HCT116 (cell line): Measurements from ENCODE around the gene SLC22A2. TPM values are rescaled to one million over a fixed set of nuclear protein-coding genes. Genes with fewer than 3 reads are reported as not detected.

Source experiments
- ATAC-seq: fragments of 200-7000 bp; cut with Tn5 transposase; 2 replicates; pipeline ENCODE4 v1.9.1; 2020; ENCODE audit warnings: mild to moderate bottlenecking, moderate library complexity
- BruUV-seq: library from RNA; stranded (reverse); fragments of 400-500 nt; replicated peaks from 2 replicates; lab custom pipeline; 2021; lab: Mats Ljungman, UMichigan
- CTCF ChIA-PET: fragments of 300-600 bp; sonication (Branson Sonifier 250); formaldehyde crosslinking; loops from one replicate; lab custom pipeline; 2021; ENCODE audit warnings: antibody characterized with exemption; lab: Charles Lee
- POLR2A ChIA-PET: fragments of 300-600, 350-600 bp; sonication (Branson Sonifier 250); formaldehyde crosslinking; loops from one replicate; lab custom pipeline; 2021; ENCODE audit warnings: antibody characterized with exemption; lab: Charles Lee
- RAD21 ChIA-PET, 2 experiments: fragments of 300-600 bp; sonication (Branson Sonifier 250); formaldehyde crosslinking; loops; one replicate each; lab custom pipeline; 2023; ENCODE audit warnings: low total read pairs in 2 of 2; ENCODE audit not compliant: uncharacterized antibody in 2 of 2, unreplicated experiment in 2 of 2, low non-redundant PET in 1 of 2; lab: Charles Lee
- DNase-seq: peaks from one replicate; pipeline ENCODE4 v3.0.0-alpha.2; 2010; ENCODE audit warnings: low read depth, low spot score
- H2AFZ ChIP-seq: fragments of 200-600 bp; shearing (Covaris generic), sonication (generic); 2 replicates; pipeline ENCODE4 v1.6.1; 2017; ENCODE audit warnings: low read depth, mixed run types, mixed read lengths, antibody characterized with exemption, low read length; ENCODE audit not compliant: poor library complexity, severe bottlenecking
- H3K27ac ChIP-seq: 2 replicates; pipeline ENCODE4 v1.5.1; 2012; ENCODE audit warnings: low read depth, low read length
- H3K27me3 ChIP-seq: fragments of 200-600 bp; sonication (generic); 2 replicates; pipeline ENCODE4 v1.6.1; 2016; ENCODE audit warnings: mixed run types, low read length, mixed read lengths; ENCODE audit not compliant: insufficient read depth
- H3K36me3 ChIP-seq, 2 experiments: fragments of 200-500 bp in 1 of 2; fragments of 200-600 bp in 1 of 2; sonication (Bioruptor generic) in 1 of 2; sonication (generic) in 1 of 2; 2 replicates each; pipeline versions ENCODE4 v1.5.1 to v1.6.1; 2014 to 2016; ENCODE audit warnings: low read length in 2 of 2, inconsistent platforms in 1 of 2, mixed read lengths in 1 of 2, mixed run types in 1 of 2; ENCODE audit not compliant: insufficient read depth in 2 of 2, control insufficient read depth in 1 of 2
- H3K4me1 ChIP-seq, 2 experiments: fragments of 200-600 bp in 1 of 2; sonication (generic) in 1 of 2; 2 replicates each; pipeline versions ENCODE4 v1.5.1 to v1.6.1; 2012 to 2017; ENCODE audit warnings: low read length in 2 of 2, inconsistent platforms in 1 of 2, mild to moderate bottlenecking in 1 of 2, mixed read lengths in 1 of 2, mixed run types in 1 of 2, moderate library complexity in 1 of 2; ENCODE audit not compliant: insufficient read depth in 2 of 2, control insufficient read depth in 1 of 2
- H3K4me2 ChIP-seq: fragments of 200-600 bp; sonication (generic); 2 replicates; pipeline ENCODE4 v1.6.1; 2017; ENCODE audit warnings: mixed run types, low read length, mixed read lengths
- H3K4me3 ChIP-seq, 2 experiments: fragments of 200-600 bp in 1 of 2; sonication (generic) in 1 of 2; replicated peaks in 1 of 2; 2 replicates each; pipeline ENCODE4 v1.5.1; 2011 to 2016; ENCODE audit warnings: low read length in 2 of 2, control low read depth in 1 of 2, low read depth in 1 of 2, mild to moderate bottlenecking in 1 of 2, mixed read lengths in 1 of 2, mixed run types in 1 of 2
- H3K79me2 ChIP-seq: fragments of 200-600 bp; sonication (generic); 2 replicates; pipeline ENCODE4 v1.6.1; 2017; ENCODE audit warnings: mild to moderate bottlenecking, mixed run types, low read length, moderate library complexity, mixed read lengths; ENCODE audit not compliant: insufficient read depth
- H3K9ac ChIP-seq: fragments of 200-600 bp; sonication (generic); 2 replicates; pipeline ENCODE4 v1.6.1; 2016; ENCODE audit warnings: low read length, mixed read lengths
- H3K9me2 ChIP-seq: fragments of 200-600 bp; sonication (generic), shearing (Covaris generic); 2 replicates; pipeline ENCODE4 v1.6.1; 2017; ENCODE audit warnings: mixed run types, mild to moderate bottlenecking, moderate library complexity; ENCODE audit not compliant: insufficient read depth
- H3K9me3 ChIP-seq, 2 experiments: fragments of 200-500 bp in 1 of 2; fragments of 200-600 bp in 1 of 2; sonication (Bioruptor generic) in 1 of 2; sonication (generic) in 1 of 2; 2 replicates each; pipeline ENCODE4 v1.6.1; 2014 to 2017; ENCODE audit warnings: low read length in 2 of 2, mixed read lengths in 2 of 2, inconsistent platforms in 1 of 2, low read depth in 1 of 2, mild to moderate bottlenecking in 1 of 2, mixed run types in 1 of 2, moderate library complexity in 1 of 2; ENCODE audit not compliant: control insufficient read depth in 1 of 2, insufficient read depth in 1 of 2
- H4K20me1 ChIP-seq: fragments of 200-600 bp; sonication (generic), shearing (Covaris generic); 2 replicates; pipeline ENCODE4 v1.6.1; 2017; ENCODE audit warnings: mixed run types, mild to moderate bottlenecking, moderate library complexity; ENCODE audit not compliant: insufficient read depth
- CBX3 ChIP-seq: IDR thresholded peaks from 2 replicates; pipeline ENCODE4 v1.6.1; 2012; ENCODE audit warnings: low read depth
- CEBPB ChIP-seq: IDR thresholded peaks from 2 replicates; pipeline ENCODE4 v1.6.1; 2012; ENCODE audit warnings: low read depth
- EGR1 ChIP-seq: IDR thresholded peaks from 2 replicates; pipeline ENCODE4 v1.6.1; 2012; ENCODE audit warnings: low read depth
- ELF1 ChIP-seq: IDR thresholded peaks from 2 replicates; pipeline ENCODE4 v1.6.1; 2012; ENCODE audit warnings: low read depth, borderline replicate concordance
- EZH2phosphoT487 ChIP-seq: fragments of 200-600 bp; IDR thresholded peaks from 2 replicates; pipeline ENCODE4 v1.6.1; 2018; ENCODE audit warnings: antibody characterized with exemption, borderline replicate concordance
- FOSL1 ChIP-seq: IDR thresholded peaks from 2 replicates; pipeline ENCODE4 v1.6.1; 2012; ENCODE audit warnings: low read depth
- JUND ChIP-seq: IDR thresholded peaks from 2 replicates; pipeline ENCODE4 v1.6.1; 2012
- SP1 ChIP-seq: IDR thresholded peaks from 2 replicates; pipeline ENCODE4 v1.6.1; 2012; ENCODE audit warnings: low read depth
- TCF7L2 ChIP-seq: IDR thresholded peaks from 2 replicates; pipeline ENCODE4 v1.7.0; 2011; ENCODE audit warnings: borderline replicate concordance, inconsistent platforms; ENCODE audit not compliant: insufficient read depth, insufficient read length; ENCODE audit errors: extremely low read depth
- YY1 ChIP-seq: IDR thresholded peaks from 2 replicates; pipeline ENCODE4 v1.6.1; 2011; ENCODE audit warnings: low read length, low read depth, moderate library complexity, mild to moderate bottlenecking; ENCODE audit not compliant: insufficient replicate concordance; ENCODE audit errors: extremely low read depth
- ZBTB33 ChIP-seq: IDR thresholded peaks from 2 replicates; pipeline ENCODE4 v1.6.1; 2011; ENCODE audit warnings: mild to moderate bottlenecking, low read length, moderate library complexity; ENCODE audit not compliant: insufficient replicate concordance; ENCODE audit errors: extremely low read depth
- intact Hi-C: fragments of 100-400 bp; cut with micrococcal nuclease; formaldehyde crosslinking; loops from 2 replicates; pipeline ENCODE4 v1.10.0; 2022
- total RNA-seq: library from RNA; stranded (reverse); gene quantifications from one replicate; pipeline ENCODE4 v1.2.1, GENCODE V29; 2021; ENCODE audit not compliant: unreplicated experiment
- TF ChIP-seq, protein P1 (sequence below): IDR thresholded peaks from 2 replicates; pipeline ENCODE4 v1.6.1; 2012

The SLC22A2 gene
- total RNA-seq, 1 experiment from 2014 or later, result not detected

GRCh38 chr6:160239929-160240690 is 18.5 kb downstream of the SLC22A2 start:
- CTCF ChIA-PET, result no interaction called here
- POLR2A ChIA-PET, result no interaction called here

GRCh38 chr6:160238761-160239751 is 19.6 kb downstream of the SLC22A2 start:
- H2AFZ ChIP-seq, result peak overlapping the region; percentile 27
- no peaks in the 10 kb centered on the region for H3K79me2 ChIP-seq
- TF ChIP-seq ELF1 (no peak), ZBTB33 (no peak), EZH2phosphoT487 (no peak), JUND (0 out of 2 replicates have a peak, but pooled peaks have one; percentile 25), EGR1 (no peak), CBX3 (0 out of 2 replicates have a peak, but pooled peaks have one; percentile 14), CEBPB (no peak), YY1 (no peak), SP1 (peak; percentile 44), FOSL1 (peak; percentile 39), TCF7L2 (no peak)
- BruUV-seq, result no TSS peak
- peaks cover 0 to 23% of the 10 kb centered on the region in 2 experiments; a peak in 2 of 4 replicates for H3K4me1 ChIP-seq
- H3K4me2 ChIP-seq, result peak overlapping the region; percentile 39
- H3K27ac ChIP-seq, result no peak overlapping the region
- no peak overlapping the region for H3K4me3 ChIP-seq
- POLR2A ChIA-PET, result no interaction called here
- no peaks in the 10 kb centered on the region for H3K27me3 ChIP-seq
- CTCF ChIA-PET, result no interaction called here
- H3K9me3 ChIP-seq, result no peaks in the 10 kb centered on the region; a peak in 1 of 4 replicates
- RAD21 ChIA-PET, result interaction anchor here in 1 of 2 experiments (0.6 kb wide), 1 partner anchor 18 kb away, joined by 3 read pairs; no protein-coding TSS in a partner anchor
- no peaks in the 10 kb centered on the region for H4K20me1 ChIP-seq
- no peaks in the 10 kb centered on the region for H3K36me3 ChIP-seq
- peak; percentile 53; the same call in 1 of the 2 replicates for ATAC-seq
- no peak for DNase-seq
- H3K9ac ChIP-seq, result no peak overlapping the region
- intact Hi-C loops, result no loop called here
- H3K9me2 ChIP-seq, result no peaks in the 10 kb centered on the region; the same call in 1 of the 2 replicates

More at GRCh38 chr6:160239929-160240690, 18.5 kb downstream of the SLC22A2 start:
- no peaks in the 10 kb centered on the region for H3K27me3 ChIP-seq
- TF ChIP-seq EGR1, result no peak
- TF ChIP-seq TCF7L2, result no peak
- TF ChIP-seq, protein P1, sequence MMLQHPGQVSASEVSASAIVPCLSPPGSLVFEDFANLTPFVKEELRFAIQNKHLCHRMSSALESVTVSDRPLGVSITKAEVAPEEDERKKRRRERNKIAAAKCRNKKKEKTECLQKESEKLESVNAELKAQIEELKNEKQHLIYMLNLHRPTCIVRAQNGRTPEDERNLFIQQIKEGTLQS, result no peak
- H3K27ac ChIP-seq, result no peak overlapping the region
- no TSS peak for BruUV-seq
- no peak overlapping the region for H3K4me2 ChIP-seq
- H3K9me3 ChIP-seq, result no peaks in the 10 kb centered on the region
- intact Hi-C loops, result no loop called here
- no peaks in the 10 kb centered on the region; the same call in 1 of the 2 replicates for H3K9me2 ChIP-seq
- no peak for DNase-seq
- no peak overlapping the region for H3K4me3 ChIP-seq
- no peaks in the 10 kb centered on the region for H3K36me3 ChIP-seq
- H4K20me1 ChIP-seq, result no peaks in the 10 kb centered on the region
- H3K4me1 ChIP-seq, result peaks cover 0 to 23% of the 10 kb centered on the region in 2 experiments; a peak in 2 of 4 replicates
- RAD21 ChIA-PET, result no interaction called here
- no peak for ATAC-seq
- H3K9ac ChIP-seq, result no peak overlapping the region
- no peaks in the 10 kb centered on the region for H3K79me2 ChIP-seq
- H2AFZ ChIP-seq, result no peak overlapping the region
